Stimulated activated CD4-positive, alpha-beta T cell treated with anti-CD3 and anti-CD28 coated beads, Interleukin-4, amount 100 ng/mL, for 48 hours (primary cell): ENCODE results near the gene SEC61A1.
A peak's percentile ranks its signal among the peaks of the same experiment; 100 is the strongest.

Source experiments
- DNase-seq, 2 donors: peaks; one replicate each; pipeline ENCODE4 v3.0.0-alpha.2; 2020; ENCODE audit warnings: low read depth in 2 of 2

SEC61A1 gene

DNA sequence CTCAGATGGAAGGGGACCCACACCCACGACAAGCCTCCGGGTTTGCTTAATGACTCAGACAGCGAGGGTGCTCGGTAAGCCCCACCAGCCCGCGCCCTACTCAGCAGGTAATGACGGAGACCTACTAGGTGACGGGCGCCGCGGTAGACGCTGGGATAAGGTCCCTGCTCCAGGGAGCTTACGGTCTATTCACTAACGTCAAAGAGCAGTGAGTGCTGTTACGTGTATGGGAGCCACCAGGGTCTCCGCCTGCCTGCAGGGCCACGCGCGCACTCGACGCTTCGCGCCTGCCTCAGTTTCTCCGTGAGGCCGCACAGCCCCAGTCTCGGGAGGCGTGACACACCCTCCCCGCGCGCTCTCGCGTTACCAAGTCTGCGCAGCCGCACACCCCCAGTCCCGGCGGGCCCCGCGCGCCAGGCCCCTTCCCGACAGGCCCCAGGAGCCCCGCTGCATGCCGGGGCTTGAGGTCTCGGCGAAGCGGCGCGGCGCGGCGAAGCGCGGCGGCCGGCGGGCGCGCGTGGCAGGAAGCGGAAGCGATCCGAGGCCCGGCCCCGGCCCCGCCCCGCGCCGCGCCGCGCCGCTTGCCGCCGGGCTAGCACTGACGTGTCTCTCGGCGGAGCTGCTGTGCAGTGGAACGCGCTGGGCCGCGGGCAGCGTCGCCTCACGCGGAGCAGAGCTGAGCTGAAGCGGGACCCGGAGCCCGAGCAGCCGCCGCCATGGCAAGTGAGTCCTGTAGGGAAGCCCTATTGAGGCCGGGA, at the start of gene SEC61A1:
SEC61A1 (plus strand) TSS at position 601 of the 758 bp plus-strand sequence; CDS start at position 717, 116 bp downstream.
- DNase-seq, result peak; percentile 89 to 94

GRCh38 chr3:128004661-128005060, 47.6 kb upstream of the SEC61A1 start:
- no peak for DNase-seq

DNA sequence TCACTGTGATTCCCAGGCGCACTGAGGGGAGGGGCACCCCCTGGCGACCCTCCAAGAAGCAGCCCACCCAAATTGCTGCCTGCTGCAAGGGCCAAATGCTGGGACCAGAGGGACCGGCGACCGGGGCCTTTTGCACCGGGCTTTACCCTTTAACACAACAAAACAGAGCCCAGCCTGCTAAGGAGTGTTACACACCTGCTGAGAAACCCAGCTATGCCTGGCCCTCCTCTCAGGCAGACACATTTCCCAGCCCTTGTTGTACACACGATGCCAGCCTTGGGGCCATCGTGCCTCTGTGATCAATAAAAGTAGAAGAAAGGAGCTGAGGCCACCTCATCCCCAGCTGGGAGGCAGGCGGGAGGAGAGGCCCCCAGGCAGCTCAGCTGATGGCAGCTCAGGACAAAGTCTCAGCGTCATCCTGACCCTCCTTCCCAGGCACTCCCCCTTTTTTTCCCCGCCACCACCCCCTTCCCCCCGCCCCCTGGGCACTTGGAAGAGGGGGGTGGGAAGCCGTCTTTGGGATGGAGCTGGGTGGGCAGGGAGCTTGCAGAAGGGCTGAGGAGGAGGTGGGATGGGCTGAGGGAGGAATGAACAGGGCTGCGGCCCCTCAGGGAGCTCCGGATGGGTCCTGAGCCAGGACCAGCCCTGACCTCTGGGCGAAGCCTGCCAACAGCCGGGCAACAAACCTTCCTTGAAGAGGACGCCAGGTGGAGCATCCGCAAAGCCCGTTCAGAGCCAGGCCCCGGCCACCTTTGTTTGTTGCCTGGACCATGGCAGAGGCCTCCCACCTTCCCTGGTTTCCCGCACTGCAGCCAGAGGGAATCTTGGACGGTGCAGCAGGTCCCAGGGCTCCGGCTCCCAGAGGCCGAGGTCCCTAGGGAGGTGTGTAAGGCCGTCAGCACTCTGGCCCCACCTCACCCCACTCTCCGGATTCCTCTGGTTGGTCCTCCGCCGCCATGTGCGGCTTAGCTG, 45.9 kb upstream of the SEC61A1 start:
- DNase-seq, result no peak

- no peak for DNase-seq
Measured at GRCh38 chr3:128007033-128007424, 45.2 kb upstream of the SEC61A1 start.

DNA sequence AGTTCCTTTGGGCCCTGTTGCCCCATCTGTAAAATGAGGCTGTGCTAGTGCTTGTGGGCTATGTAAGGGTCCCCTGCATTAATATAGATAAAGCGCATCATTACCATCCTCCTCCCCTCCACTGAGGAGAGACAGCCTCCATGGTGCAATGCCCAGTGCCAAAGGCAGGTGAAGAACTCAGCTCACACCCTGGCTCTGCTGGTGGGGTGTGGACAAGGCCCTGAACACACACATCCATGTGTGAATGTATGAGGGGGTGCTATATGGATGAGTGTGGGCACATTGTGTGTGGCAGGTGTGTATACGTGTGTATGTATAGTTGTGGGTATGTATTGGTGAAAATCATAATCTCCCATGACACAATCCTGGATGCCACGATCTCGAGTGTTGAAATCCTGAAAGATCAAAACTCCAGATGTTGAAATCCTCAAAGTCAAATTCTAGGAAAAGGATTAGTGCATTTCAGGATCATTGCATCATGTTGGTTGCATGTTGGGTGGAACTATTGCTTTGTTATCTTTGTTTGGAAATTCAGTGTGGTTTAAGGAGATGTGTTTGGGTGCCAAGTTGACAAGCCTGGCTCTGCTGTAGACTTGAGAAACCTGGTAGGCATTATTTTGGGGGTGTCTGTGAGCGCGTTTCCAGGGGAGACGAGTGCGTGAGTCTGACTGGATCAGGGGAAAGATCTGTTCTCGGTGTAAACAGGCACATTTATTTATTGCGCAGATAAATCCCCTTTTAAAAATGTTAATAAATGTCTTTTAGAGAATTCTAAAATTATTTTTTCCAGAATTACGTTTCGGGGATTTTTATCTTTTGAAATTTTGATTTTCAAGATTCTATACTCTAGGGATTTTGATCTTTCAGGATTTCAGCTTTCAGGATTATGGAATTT, 42.0 kb upstream of the SEC61A1 start:
- DNase-seq, result no peak

GRCh38 chr3:128011140-128011539, 41.1 kb upstream of the SEC61A1 start:
- no peak for DNase-seq

DNA sequence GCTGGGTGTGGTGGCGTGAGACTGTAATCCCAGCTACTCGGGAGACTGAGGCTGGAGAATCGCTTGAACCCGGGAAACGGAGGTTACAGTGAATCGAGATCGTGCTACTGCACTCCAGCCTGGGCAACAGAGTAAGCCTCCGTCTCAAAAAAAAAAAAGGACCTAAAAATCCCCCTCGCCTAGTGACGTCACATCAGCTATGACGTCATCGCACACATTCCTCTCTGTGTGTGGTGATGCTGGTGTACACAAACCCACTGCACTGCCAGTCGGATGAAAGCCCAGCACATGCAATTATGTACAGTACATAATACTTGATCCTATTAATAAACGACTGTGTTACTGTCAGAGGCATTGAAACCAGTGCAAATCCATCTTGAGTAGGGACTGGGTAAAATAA, 40.2 kb upstream of the SEC61A1 start:
- no peak for DNase-seq

GRCh38 chr3:128014548-128014947, 37.7 kb upstream of the SEC61A1 start:
- no peak for DNase-seq

DNA sequence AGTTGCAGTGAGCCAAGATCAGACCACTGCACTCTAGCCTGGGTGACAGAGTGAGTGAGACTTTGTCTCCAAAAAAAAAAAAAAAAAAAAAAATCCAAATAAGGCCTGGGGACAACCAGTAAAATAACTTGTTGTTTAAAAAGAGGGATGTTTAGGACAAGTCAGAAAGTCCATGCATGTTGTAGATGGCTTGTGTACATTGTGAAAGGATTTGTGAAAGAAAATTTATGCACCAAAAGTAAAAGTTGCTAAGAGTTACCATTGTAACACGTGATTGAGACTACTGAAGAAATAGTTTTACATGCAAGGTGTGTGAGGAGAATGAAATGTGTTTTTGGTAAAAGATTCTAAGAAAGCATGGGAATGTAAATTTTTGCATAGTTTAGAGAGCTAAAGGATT, 35.7 kb upstream of the SEC61A1 start:
- no peak for DNase-seq

DNA sequence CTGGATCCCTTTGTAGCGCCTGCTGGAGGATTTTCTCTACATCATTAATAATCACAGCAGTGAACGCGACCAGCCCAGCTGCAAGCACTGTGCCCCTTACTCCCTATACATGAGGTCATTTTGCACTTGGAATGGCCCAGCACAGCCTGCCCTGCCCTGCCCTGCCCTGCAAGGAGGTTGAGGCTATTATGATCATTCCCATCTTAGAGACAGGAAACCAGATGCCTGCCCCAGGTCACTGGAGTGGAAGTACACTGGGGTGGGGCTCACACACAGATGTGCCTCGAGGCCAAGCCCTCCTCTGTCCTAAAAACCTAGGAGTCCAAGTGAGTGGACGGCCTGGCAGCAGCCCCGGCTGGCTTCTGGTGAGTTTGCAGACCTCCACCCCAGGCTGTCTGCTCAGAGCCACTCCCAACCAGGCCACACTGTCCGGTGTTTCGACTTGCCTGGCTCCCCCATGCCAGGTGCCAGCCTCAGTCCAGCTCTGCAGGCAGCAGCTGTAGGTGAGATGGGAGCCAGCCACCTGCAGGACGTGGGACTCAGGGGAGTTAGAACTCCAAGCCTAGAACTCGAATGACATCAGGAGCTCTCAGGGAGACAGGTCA, 30.4 kb upstream of the SEC61A1 start:
- DNase-seq, result no peak

GRCh38 chr3:128033102-128033501, 19.1 kb upstream of the SEC61A1 start:
- no peak for DNase-seq

DNA sequence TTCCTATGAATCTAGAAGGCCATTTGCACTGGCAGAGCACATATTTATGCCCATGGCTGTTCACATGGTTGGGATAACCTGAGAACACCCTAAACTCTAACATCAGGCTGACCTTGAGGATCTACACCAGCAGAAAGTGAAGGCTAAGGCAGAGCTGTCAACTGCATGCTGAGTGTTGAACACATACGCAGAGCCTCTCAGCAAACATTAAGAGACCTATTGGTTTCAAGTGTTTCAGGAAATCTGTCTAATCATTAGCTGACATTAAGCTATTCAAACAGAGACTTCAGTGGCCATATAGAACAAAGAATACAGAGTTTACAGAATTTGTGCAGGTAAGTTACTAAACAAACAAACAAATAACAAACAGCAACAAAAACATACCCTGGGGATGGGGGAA, 16.1 kb upstream of the SEC61A1 start:
- DNase-seq, result no peak

GRCh38 chr3:128040041-128040440, 12.2 kb upstream of the SEC61A1 start:
- DNase-seq, result no peak

GRCh38 chr3:128040660-128041059, 11.6 kb upstream of the SEC61A1 start:
- DNase-seq, result no peak

DNA sequence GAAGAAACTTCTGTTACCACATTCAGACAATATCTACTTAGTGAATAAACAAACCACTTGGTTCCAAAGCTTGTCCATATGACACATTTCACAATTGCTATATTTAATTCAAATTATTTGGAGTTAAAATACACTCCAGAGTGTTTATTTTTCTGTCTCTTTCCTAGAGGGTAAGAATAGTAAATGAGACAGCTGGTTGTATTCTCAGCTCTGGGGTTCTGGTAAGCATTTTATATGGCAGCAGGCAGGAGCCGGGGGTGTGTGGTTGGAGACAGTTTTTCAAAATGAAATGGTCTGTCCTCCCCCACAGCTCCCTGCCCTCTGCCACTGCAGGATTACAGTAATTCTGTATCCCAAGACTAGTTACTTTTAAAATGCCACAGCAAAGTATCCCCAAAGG, 10.9 kb upstream of the SEC61A1 start:
- DNase-seq, result no peak

DNA sequence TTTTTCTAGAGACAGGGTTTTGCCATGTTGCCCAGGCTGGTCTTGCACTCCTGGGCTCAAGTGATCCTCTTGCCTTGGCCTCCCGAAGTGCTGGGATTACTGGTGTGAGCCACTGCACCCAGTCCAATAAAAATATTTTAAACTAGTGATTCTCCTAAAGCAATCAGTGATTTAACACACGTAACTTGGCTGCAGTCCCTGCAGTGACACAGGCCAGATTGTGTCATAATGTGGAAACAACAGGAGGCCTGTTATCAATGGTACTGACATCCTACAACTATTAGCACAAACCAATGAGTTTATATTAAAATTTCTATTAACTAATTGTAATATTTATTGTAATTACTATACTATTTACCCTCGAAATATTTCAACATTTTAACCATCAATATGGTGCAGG, 1.6 kb upstream of the SEC61A1 start:
- no peak for DNase-seq

- DNase-seq, result no peak
Measured at GRCh38 chr3:128051459-128051836, 789 bp upstream of the SEC61A1 start.

- DNase-seq, result no peak
Measured at GRCh38 chr3:128052595-128053351, 536 bp downstream of the SEC61A1 start.

DNA sequence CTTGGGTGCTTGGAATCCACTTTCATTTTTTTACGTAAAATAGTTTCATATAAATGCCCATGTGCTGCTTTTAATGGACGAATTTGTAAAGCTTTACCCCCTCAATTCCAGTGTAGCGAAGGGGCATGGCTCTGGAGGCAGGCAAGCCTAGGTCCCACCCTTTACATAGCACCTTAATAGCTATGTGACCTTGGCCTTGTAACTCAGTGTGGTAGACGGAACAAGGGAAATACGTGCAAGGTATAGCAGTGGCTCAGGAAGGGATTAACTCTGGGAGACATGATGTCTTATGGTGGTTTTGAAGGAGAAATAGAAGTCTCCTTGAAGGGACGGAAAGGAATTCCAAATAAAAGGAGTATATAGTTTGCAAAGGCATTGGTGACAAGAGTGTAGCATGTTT, 1.4 kb downstream of the SEC61A1 start:
- no peak for DNase-seq

DNA sequence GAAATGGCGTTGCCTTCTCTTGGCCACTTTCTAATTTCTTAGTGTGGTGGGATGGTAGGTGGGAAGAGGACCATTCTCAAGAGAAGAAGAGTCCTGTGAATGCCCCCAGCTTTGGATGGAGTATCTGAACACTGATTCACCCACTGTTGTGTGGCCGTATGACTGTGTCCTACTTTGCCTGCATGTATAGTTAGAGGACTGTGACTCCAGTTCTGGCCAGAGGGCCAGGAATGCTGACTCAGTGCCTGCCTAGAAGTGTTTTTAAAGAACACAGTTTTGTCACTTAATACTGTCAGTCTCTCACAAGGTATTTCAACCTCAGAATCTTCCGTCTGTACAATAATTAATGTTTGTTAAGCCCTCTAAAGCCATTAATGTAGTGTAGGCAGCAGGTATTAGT, 2.1 kb downstream of the SEC61A1 start:
- no peak for DNase-seq

DNA sequence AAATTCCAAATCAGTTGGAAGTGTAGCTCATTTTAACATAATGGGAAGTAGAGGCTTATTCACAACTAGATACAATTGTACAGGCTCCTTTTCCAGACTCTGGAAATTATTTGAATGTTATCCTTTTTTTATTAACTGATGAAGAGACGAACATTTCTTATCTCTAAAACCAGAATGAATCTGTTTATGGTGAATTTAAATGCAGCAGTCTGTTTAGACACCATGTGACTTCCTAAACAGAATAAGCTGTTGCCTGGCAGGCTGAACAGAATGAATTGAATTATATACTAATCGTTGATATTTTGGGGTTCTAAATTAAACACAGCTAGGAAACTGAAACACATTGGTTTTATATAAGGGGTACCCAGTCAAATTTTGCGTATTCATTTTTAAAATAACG, 4.0 kb downstream of the SEC61A1 start:
- DNase-seq, result no peak
